SK-N-SH (cell line): ENCODE results near the gene PMPCB. TPM values are rescaled to one million over a fixed set of nuclear protein-coding genes. Genes with fewer than 3 reads are reported as not detected.

Source experiments
- CTCF ChIA-PET: fragments of 300-600, 350-600 bp; formaldehyde crosslinking; extraction: SDS; loops from one replicate; lab custom pipeline; 2021; lab: Yijun Ruan, JAX
- POLR2A ChIA-PET: fragments of 350-600 bp; sonication (Branson Sonifier 250); formaldehyde crosslinking; extraction: SDS; loops from one replicate; lab custom pipeline; 2020; ENCODE audit warnings: antibody characterized with exemption, inconsistent platforms; lab: Yijun Ruan, JAX
- DNase-seq: peaks from one replicate; pipeline ENCODE4 v3.0.0; 2012
- H2AFZ ChIP-seq: fragments of 200-600 bp; sonication (generic); 2 replicates; pipeline ENCODE4 v1.8.1; 2016; ENCODE audit warnings: antibody characterized with exemption, mild to moderate bottlenecking, low read depth
- H3F3A ChIP-seq: fragments of 200-600 bp; sonication (generic); replicated peaks from 2 replicates; pipeline ENCODE3; 2016; ENCODE audit warnings: antibody characterized with exemption, mild to moderate bottlenecking; ENCODE audit not compliant: insufficient read depth
- H3K27ac ChIP-seq, 2 experiments: fragments of 200-500 bp in 1 of 2; fragments of 200-600 bp in 1 of 2; sonication (Bioruptor generic) in 1 of 2; sonication (generic), shearing (Covaris generic) in 1 of 2; 2 replicates each; pipeline versions ENCODE4 v1.5.1 to v1.6.1; 2014 to 2016; ENCODE audit warnings: low read depth in 2 of 2, inconsistent platforms in 1 of 2, low read length in 1 of 2, mild to moderate bottlenecking in 1 of 2, mixed read lengths in 1 of 2
- H3K27me3 ChIP-seq: fragments of 200-600 bp; sonication (generic), shearing (Covaris generic); 2 replicates; pipeline ENCODE4 v1.6.1; 2016; ENCODE audit warnings: mixed run types; ENCODE audit not compliant: insufficient read depth
- H3K36me3 ChIP-seq, 2 experiments: fragments of 200-500 bp in 1 of 2; fragments of 200-600 bp in 1 of 2; sonication (Bioruptor generic) in 1 of 2; sonication (generic) in 1 of 2; replicated peaks in 1 of 2; 2 replicates each; pipeline versions ENCODE3 to v1.5.1; 2014 to 2016; ENCODE audit warnings: low read length in 1 of 2, mild to moderate bottlenecking in 1 of 2; ENCODE audit not compliant: insufficient read depth in 2 of 2, control insufficient read depth in 1 of 2
- H3K4me1 ChIP-seq, 2 experiments: fragments of 200-500 bp in 1 of 2; fragments of 200-600 bp in 1 of 2; sonication (Bioruptor generic) in 1 of 2; sonication (generic), shearing (Covaris generic) in 1 of 2; 2 replicates each; pipeline versions ENCODE4 v1.5.1 to v1.6.1; 2014 to 2016; ENCODE audit warnings: low read depth in 1 of 2, low read length in 1 of 2, mixed run types in 1 of 2; ENCODE audit not compliant: insufficient read depth in 2 of 2, control insufficient read depth in 1 of 2
- H3K4me2 ChIP-seq: fragments of 200-600 bp; sonication (generic), shearing (Covaris generic); 2 replicates; pipeline ENCODE4 v1.6.1; 2017; ENCODE audit warnings: mixed run types
- H3K4me3 ChIP-seq, 2 experiments: fragments of 200-500 bp in 1 of 2; fragments of 200-600 bp in 1 of 2; sonication (Bioruptor generic) in 1 of 2; sonication (generic), shearing (Covaris generic) in 1 of 2; 2 replicates each; pipeline versions ENCODE4 v1.5.1 to v1.8.1; 2014 to 2016; ENCODE audit warnings: low read depth in 2 of 2, inconsistent platforms in 1 of 2, low read length in 1 of 2, mild to moderate bottlenecking in 1 of 2, mixed read lengths in 1 of 2, moderate library complexity in 1 of 2
- H3K79me2 ChIP-seq: fragments of 200-600 bp; sonication (generic); 2 replicates; pipeline ENCODE4 v1.8.1; 2017; ENCODE audit warnings: mild to moderate bottlenecking; ENCODE audit not compliant: insufficient read depth
- H3K9ac ChIP-seq: fragments of 200-600 bp; sonication (generic); 2 replicates; pipeline ENCODE4 v1.6.1; 2017; ENCODE audit warnings: mixed run types
- H3K9me2 ChIP-seq: fragments of 200-600 bp; sonication (generic); 2 replicates; pipeline ENCODE4 v1.6.1; 2017; ENCODE audit warnings: mixed run types
- H3K9me3 ChIP-seq: fragments of 200-600 bp; sonication (generic); 2 replicates; pipeline ENCODE4 v1.6.1; 2017; ENCODE audit warnings: mixed run types, mild to moderate bottlenecking, moderate library complexity
- H4K20me1 ChIP-seq: fragments of 200-600 bp; sonication (generic); 2 replicates; pipeline ENCODE4 v1.6.1; 2017; ENCODE audit warnings: mild to moderate bottlenecking, mixed run types; ENCODE audit not compliant: insufficient read depth
- CHD2 ChIP-seq: fragments of 150-350 bp; IDR thresholded peaks from 2 replicates; pipeline ENCODE4 v1.6.1; 2018; ENCODE audit warnings: low read length; ENCODE audit not compliant: partially characterized antibody
- EP300 ChIP-seq, 2 experiments: IDR thresholded peaks; 2 replicates each; pipeline versions ENCODE4 v1.4.0 to v1.6.1; 2012; ENCODE audit warnings: borderline replicate concordance in 1 of 2, low read depth in 1 of 2, low read length in 1 of 2
- FOXJ3 ChIP-seq: sonication (generic); formaldehyde crosslinking; IDR thresholded peaks from 2 replicates; pipeline ENCODE4 v1.5.1; 2020; ENCODE audit warnings: mild to moderate bottlenecking, missing genetic modification reagents
- FOXM1 ChIP-seq: IDR thresholded peaks from 2 replicates; pipeline ENCODE4 v1.4.0; 2012; ENCODE audit warnings: low read depth, mild to moderate bottlenecking
- GABPA ChIP-seq: IDR thresholded peaks from 2 replicates; pipeline ENCODE4 v1.4.0; 2012; ENCODE audit warnings: low read depth, mild to moderate bottlenecking
- JUND ChIP-seq: IDR thresholded peaks from 2 replicates; pipeline ENCODE4 v1.4.0; 2012
- NFIC ChIP-seq: IDR thresholded peaks from 2 replicates; pipeline ENCODE4 v1.4.0; 2012; ENCODE audit warnings: borderline replicate concordance
- NRF1 ChIP-seq: IDR thresholded peaks from 2 replicates; pipeline ENCODE4 v1.6.1; 2012; ENCODE audit warnings: low read depth, mild to moderate bottlenecking, low read length
- RCOR1 ChIP-seq: fragments of 150-350 bp; IDR thresholded peaks from 2 replicates; pipeline ENCODE4 v1.6.1; 2017; ENCODE audit warnings: antibody characterized with exemption, low read length
- RFX5 ChIP-seq: IDR thresholded peaks from 2 replicates; pipeline ENCODE4 v1.6.1; 2012; ENCODE audit warnings: mild to moderate bottlenecking, improper control_type of control experiment, low read length
- RXRA ChIP-seq: IDR thresholded peaks from 2 replicates; pipeline ENCODE4 v1.4.0; 2012; ENCODE audit warnings: low read depth, mild to moderate bottlenecking, borderline replicate concordance
- SMC3 ChIP-seq: IDR thresholded peaks from 2 replicates; pipeline ENCODE4 v1.6.1; 2012; ENCODE audit warnings: low read depth, low read length, improper control_type of control experiment
- TCF12 ChIP-seq: IDR thresholded peaks from 2 replicates; pipeline ENCODE4 v1.4.0; 2012
- TEAD4 ChIP-seq: IDR thresholded peaks from 2 replicates; pipeline ENCODE4 v1.4.0; 2012; ENCODE audit warnings: mild to moderate bottlenecking, borderline replicate concordance; ENCODE audit not compliant: insufficient read depth
- YY1 ChIP-seq: IDR thresholded peaks from 2 replicates; pipeline ENCODE4 v1.4.0; 2012; ENCODE audit warnings: low read depth, mild to moderate bottlenecking
- WGBS: methylation state at CpG from one replicate; pipeline ENCODE4 v1.1.6; 2017; ENCODE audit warnings: low lambda C conversion rate; 5-methylcytosine and 5-hydroxymethylcytosine counted together
- polyA plus RNA-seq, 3 experiments: library from polyadenylated mRNA; depleted of rRNA; stranded (reverse); fragments of >200 nt; gene quantifications; 2 replicates each; pipeline ENCODE4 v1.2.3, GENCODE V29; 2012
- TF ChIP-seq, protein P1 (sequence below): fragments of 150-350 bp; IDR thresholded peaks from 2 replicates; pipeline ENCODE4 v1.6.1; 2017; ENCODE audit warnings: antibody characterized with exemption, low read length, low read depth, borderline replicate concordance
- TF ChIP-seq, protein P2 (sequence below): IDR thresholded peaks from 2 replicates; pipeline ENCODE4; 2012
- TF ChIP-seq, protein P3 (sequence below): fragments of 150-350 bp; IDR thresholded peaks from 2 replicates; pipeline ENCODE4 v1.6.1; 2016; ENCODE audit warnings: mild to moderate bottlenecking, low read depth, low read length
- TF ChIP-seq, protein P4 (sequence below): fragments of 200-600 bp; sonication (generic); IDR thresholded peaks from 2 replicates; pipeline ENCODE4 v1.6.1; 2017; ENCODE audit warnings: antibody characterized with exemption, mild to moderate bottlenecking, moderate library complexity
- TF ChIP-seq, protein P5 (sequence below): IDR thresholded peaks from 2 replicates; pipeline ENCODE4 v1.6.1; 2012; ENCODE audit warnings: mild to moderate bottlenecking, low read depth, low read length, moderate library complexity

The PMPCB gene
- polyA plus RNA-seq, 1 of the 3 experiments (the other 2 are of a cell fraction), result 116 TPM

DNA sequence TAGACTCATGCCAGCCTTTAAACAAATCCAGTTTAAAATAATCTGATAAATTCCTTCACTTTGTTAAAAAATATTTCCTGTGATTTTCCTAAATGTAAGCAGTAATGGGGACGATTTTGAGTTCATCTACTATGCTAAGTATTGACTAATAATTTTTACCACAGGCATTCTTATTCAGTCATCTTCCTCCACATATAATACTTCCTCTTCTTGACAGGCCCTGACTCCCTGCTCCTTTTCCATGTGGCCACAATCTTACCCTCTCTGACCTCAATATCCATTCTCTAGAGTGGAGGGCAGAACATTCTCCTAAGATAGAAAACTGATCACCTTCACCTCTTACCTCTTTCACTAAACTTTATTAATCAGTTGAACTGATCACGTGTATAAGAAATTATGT lies 39.5 kb downstream of the PMPCB start:
- peaks cover 94% of the 10 kb centered on the region for H3K79me2 ChIP-seq
- WGBS, result 86% methylated on average over 2 of the region's 2 CpGs
- DNase-seq, result no peak

More for the DNA sequence above, 39.5 kb downstream of the PMPCB start:
- no peaks in the 10 kb centered on the region for H3K27me3 ChIP-seq
- no peak overlapping the region for H3K27ac ChIP-seq
- H3K9me3 ChIP-seq, result no peaks in the 10 kb centered on the region
- H3K9ac ChIP-seq, result no peak overlapping the region
- H3F3A ChIP-seq, result no peaks in the 10 kb centered on the region
- CTCF ChIA-PET, result no interaction called here
- POLR2A ChIA-PET, result no interaction called here
- no peak overlapping the region for H3K4me3 ChIP-seq
- H3K4me2 ChIP-seq, result no peak overlapping the region
- no peak overlapping the region for H2AFZ ChIP-seq
- TF ChIP-seq RXRA (no peak), CHD2 (no peak), FOXJ3 (CRISPR knock-in tag) (no peak), RCOR1 (no peak), TCF12 (no peak), NRF1 (no peak), RFX5 (no peak), TEAD4 (no peak), FOXM1 (no peak), EP300 (IDR thresholded peaks at IDR 0.05; ENCODE audit: borderline replicate concordance in 1 of 2, low read depth in 1 of 2, low read length in 1 of 2) (no peak), SMC3 (no peak), YY1 (no peak), GABPA (no peak), NFIC (no peak), JUND (no peak)
- TF ChIP-seq, protein P1, sequence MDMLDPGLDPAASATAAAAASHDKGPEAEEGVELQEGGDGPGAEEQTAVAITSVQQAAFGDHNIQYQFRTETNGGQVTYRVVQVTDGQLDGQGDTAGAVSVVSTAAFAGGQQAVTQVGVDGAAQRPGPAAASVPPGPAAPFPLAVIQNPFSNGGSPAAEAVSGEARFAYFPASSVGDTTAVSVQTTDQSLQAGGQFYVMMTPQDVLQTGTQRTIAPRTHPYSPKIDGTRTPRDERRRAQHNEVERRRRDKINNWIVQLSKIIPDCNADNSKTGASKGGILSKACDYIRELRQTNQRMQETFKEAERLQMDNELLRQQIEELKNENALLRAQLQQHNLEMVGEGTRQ, result no peak
- TF ChIP-seq, protein P2, sequence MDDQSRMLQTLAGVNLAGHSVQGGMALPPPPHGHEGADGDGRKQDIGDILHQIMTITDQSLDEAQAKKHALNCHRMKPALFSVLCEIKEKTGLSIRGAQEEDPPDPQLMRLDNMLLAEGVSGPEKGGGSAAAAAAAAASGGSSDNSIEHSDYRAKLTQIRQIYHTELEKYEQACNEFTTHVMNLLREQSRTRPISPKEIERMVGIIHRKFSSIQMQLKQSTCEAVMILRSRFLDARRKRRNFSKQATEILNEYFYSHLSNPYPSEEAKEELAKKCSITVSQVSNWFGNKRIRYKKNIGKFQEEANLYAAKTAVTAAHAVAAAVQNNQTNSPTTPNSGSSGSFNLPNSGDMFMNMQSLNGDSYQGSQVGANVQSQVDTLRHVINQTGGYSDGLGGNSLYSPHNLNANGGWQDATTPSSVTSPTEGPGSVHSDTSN, result no peak
- TF ChIP-seq, protein P3, sequence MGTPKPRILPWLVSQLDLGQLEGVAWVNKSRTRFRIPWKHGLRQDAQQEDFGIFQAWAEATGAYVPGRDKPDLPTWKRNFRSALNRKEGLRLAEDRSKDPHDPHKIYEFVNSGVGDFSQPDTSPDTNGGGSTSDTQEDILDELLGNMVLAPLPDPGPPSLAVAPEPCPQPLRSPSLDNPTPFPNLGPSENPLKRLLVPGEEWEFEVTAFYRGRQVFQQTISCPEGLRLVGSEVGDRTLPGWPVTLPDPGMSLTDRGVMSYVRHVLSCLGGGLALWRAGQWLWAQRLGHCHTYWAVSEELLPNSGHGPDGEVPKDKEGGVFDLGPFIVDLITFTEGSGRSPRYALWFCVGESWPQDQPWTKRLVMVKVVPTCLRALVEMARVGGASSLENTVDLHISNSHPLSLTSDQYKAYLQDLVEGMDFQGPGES, result no peak
- TF ChIP-seq, protein P4, sequence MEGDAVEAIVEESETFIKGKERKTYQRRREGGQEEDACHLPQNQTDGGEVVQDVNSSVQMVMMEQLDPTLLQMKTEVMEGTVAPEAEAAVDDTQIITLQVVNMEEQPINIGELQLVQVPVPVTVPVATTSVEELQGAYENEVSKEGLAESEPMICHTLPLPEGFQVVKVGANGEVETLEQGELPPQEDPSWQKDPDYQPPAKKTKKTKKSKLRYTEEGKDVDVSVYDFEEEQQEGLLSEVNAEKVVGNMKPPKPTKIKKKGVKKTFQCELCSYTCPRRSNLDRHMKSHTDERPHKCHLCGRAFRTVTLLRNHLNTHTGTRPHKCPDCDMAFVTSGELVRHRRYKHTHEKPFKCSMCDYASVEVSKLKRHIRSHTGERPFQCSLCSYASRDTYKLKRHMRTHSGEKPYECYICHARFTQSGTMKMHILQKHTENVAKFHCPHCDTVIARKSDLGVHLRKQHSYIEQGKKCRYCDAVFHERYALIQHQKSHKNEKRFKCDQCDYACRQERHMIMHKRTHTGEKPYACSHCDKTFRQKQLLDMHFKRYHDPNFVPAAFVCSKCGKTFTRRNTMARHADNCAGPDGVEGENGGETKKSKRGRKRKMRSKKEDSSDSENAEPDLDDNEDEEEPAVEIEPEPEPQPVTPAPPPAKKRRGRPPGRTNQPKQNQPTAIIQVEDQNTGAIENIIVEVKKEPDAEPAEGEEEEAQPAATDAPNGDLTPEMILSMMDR, result no peak
- TF ChIP-seq, protein P5, sequence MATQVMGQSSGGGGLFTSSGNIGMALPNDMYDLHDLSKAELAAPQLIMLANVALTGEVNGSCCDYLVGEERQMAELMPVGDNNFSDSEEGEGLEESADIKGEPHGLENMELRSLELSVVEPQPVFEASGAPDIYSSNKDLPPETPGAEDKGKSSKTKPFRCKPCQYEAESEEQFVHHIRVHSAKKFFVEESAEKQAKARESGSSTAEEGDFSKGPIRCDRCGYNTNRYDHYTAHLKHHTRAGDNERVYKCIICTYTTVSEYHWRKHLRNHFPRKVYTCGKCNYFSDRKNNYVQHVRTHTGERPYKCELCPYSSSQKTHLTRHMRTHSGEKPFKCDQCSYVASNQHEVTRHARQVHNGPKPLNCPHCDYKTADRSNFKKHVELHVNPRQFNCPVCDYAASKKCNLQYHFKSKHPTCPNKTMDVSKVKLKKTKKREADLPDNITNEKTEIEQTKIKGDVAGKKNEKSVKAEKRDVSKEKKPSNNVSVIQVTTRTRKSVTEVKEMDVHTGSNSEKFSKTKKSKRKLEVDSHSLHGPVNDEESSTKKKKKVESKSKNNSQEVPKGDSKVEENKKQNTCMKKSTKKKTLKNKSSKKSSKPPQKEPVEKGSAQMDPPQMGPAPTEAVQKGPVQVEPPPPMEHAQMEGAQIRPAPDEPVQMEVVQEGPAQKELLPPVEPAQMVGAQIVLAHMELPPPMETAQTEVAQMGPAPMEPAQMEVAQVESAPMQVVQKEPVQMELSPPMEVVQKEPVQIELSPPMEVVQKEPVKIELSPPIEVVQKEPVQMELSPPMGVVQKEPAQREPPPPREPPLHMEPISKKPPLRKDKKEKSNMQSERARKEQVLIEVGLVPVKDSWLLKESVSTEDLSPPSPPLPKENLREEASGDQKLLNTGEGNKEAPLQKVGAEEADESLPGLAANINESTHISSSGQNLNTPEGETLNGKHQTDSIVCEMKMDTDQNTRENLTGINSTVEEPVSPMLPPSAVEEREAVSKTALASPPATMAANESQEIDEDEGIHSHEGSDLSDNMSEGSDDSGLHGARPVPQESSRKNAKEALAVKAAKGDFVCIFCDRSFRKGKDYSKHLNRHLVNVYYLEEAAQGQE, result no peak
- H3K4me1 ChIP-seq, result no peaks in the 10 kb centered on the region
- peaks cover 44 to 56% of the 10 kb centered on the region in 2 experiments for H3K36me3 ChIP-seq
- no peaks in the 10 kb centered on the region for H3K9me2 ChIP-seq
- H4K20me1 ChIP-seq, result 0 out of 2 replicates have a peak, but pooled peaks cover 3% of the 10 kb centered on the region
